Panc1 (cell line): ENCODE measurements around the gene SLC35E3. TPM values are rescaled to one million over a fixed set of nuclear protein-coding genes. Genes with fewer than 3 reads are reported as not detected.

Experiments
- ATAC-seq: fragments of 200-7000 bp; cut with Tn5 transposase; 2 replicates; pipeline ENCODE4 v1.9.1; 2020; ENCODE audit warnings: mild to moderate bottlenecking, moderate library complexity
- BruUV-seq: library from RNA; stranded (reverse); fragments of 400-500 nt; replicated peaks from 2 replicates; lab custom pipeline; 2021; lab: Mats Ljungman, UMichigan
- CTCF ChIA-PET: fragments of 300-600 bp; sonication (Branson Sonifier 250); formaldehyde crosslinking; loops from one replicate; lab custom pipeline; 2022; ENCODE audit warnings: antibody characterized with exemption; lab: Charles Lee
- POLR2A ChIA-PET: fragments of 300-600 bp; sonication (Branson Sonifier 250); formaldehyde crosslinking; loops from one replicate; lab custom pipeline; 2022; ENCODE audit warnings: antibody characterized with exemption; lab: Charles Lee
- DNase-seq: peaks from one replicate; pipeline ENCODE4 v3.0.0-alpha.2; 2010; ENCODE audit warnings: low read depth, low spot score
- H3K27ac ChIP-seq: 2 replicates; pipeline ENCODE4 v1.5.1; 2011; ENCODE audit warnings: mild to moderate bottlenecking, low read length, inconsistent platforms
- H3K27me3 ChIP-seq: fragments of 200-500 bp; sonication (Bioruptor generic); 2 replicates; pipeline ENCODE4 v1.6.0; 2014; ENCODE audit warnings: low read length, inconsistent platforms; ENCODE audit not compliant: control insufficient read depth, insufficient read depth
- H3K36me3 ChIP-seq: fragments of 200-500 bp; sonication (Bioruptor generic); 2 replicates; pipeline ENCODE4 v1.5.1; 2014; ENCODE audit warnings: inconsistent platforms, mild to moderate bottlenecking, low read length, moderate library complexity; ENCODE audit not compliant: control insufficient read depth, insufficient read depth
- H3K4me1 ChIP-seq: 2 replicates; pipeline ENCODE4 v1.5.1; 2011; ENCODE audit warnings: inconsistent platforms, mild to moderate bottlenecking, low read length, moderate library complexity; ENCODE audit not compliant: control insufficient read depth, insufficient read depth
- H3K4me3 ChIP-seq, 2 experiments: 2 replicates each; pipeline ENCODE4 v1.5.1; 2011 to 2012; ENCODE audit warnings: low read depth in 2 of 2, low read length in 2 of 2, mild to moderate bottlenecking in 2 of 2, inconsistent platforms in 1 of 2, moderate library complexity in 1 of 2
- H3K9me3 ChIP-seq: fragments of 200-500 bp; sonication (Bioruptor generic); 2 replicates; pipeline ENCODE4 v1.5.1; 2014; ENCODE audit warnings: low read depth, mild to moderate bottlenecking, inconsistent platforms, low read length, moderate library complexity; ENCODE audit not compliant: control insufficient read depth, insufficient read depth
- POLR2AphosphoS5 ChIP-seq: IDR thresholded peaks from 2 replicates; pipeline ENCODE4 v1.6.1; 2012; ENCODE audit warnings: mild to moderate bottlenecking, low read depth, low read length, moderate library complexity
- SIN3A ChIP-seq: IDR thresholded peaks from 2 replicates; pipeline ENCODE4 v1.6.1; 2012; ENCODE audit warnings: low read depth, mild to moderate bottlenecking, low read length, moderate library complexity, borderline replicate concordance; ENCODE audit not compliant: insufficient read depth
- TCF7L2 ChIP-seq: IDR thresholded peaks from 2 replicates; pipeline ENCODE4 v1.6.1; 2011; ENCODE audit warnings: mild to moderate bottlenecking, low read depth, low read length, inconsistent platforms
- in situ Hi-C: cut with HindIII; loops from 2 replicates; pipeline ENCODE4 v1.10.0; 2016; ENCODE audit warnings: low sequenced_read_pairs, low pct_unique_long_range_greater_than_20kb
- intact Hi-C: fragments of 100-400 bp; cut with micrococcal nuclease; formaldehyde crosslinking; loops from one replicate; pipeline ENCODE4 v1.10.0; 2022; ENCODE audit not compliant: unreplicated experiment
- total RNA-seq: library from RNA; stranded (reverse); gene quantifications from one replicate; pipeline ENCODE4 v1.2.1, GENCODE V29; 2021; ENCODE audit not compliant: unreplicated experiment
- TF ChIP-seq, protein P1 (sequence below), 2 experiments: IDR thresholded peaks; 2 replicates each; pipeline ENCODE4 v1.6.1; 2011 to 2012; ENCODE audit warnings: low read depth in 2 of 2, control low read depth in 1 of 2, low read length in 1 of 2, mild to moderate bottlenecking in 1 of 2, moderate library complexity in 1 of 2; ENCODE audit not compliant: insufficient read depth in 1 of 2
- TF ChIP-seq, protein P2 (sequence below): fragments of 450-650 bp; IDR thresholded peaks from 2 replicates; pipeline ENCODE4 v1.5.1; 2017; ENCODE audit warnings: mild to moderate bottlenecking

SLC35E3 gene
- total RNA-seq, 1 experiment from 2014 or later = 15.9 TPM

DNA sequence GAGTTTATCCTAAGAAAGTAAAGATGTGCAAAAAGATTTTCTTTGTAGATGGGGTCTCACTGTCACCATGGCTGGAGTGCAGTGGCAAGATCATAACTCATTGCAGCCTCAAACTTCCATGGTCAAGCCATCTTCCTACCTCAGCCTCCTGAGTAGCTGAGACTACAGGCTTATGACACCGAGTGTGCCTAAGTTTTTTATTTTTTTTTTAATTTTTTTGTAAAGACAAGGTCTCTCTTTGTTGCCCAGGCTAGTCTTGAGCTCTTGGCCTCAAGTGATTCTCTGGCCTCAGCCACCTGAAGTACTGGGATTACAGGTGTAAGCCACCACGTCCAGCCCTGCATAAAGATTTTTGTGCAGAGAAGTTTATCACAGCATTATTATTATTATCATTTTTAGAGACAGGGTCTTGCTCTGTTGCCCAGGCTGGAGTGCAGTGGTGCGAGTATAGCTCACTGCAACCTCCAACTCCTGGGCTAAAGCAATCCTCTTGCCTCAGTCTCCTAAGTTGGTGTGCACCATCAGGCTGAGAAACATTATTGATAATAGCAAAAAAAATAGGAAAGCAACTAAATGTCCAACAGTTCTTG lies 42.7 kb downstream of the SLC35E3 start:
- no peak overlapping the region for H3K27ac ChIP-seq
- no peak for ATAC-seq
- ChIA-PET CTCF (no interaction called here), POLR2A (interaction anchor here (0.6 kb wide), 1 partner anchor 174 kb away, joined by 3 read pairs; no protein-coding TSS in a partner anchor)
- in situ Hi-C loops = no loop called here
- H3K4me1 ChIP-seq = no peaks in the 10 kb centered on the region
- BruUV-seq = no TSS peak
- no peaks in the 10 kb centered on the region for H3K9me3 ChIP-seq
- H3K4me3 ChIP-seq = no peak overlapping the region
- H3K36me3 ChIP-seq = no peaks in the 10 kb centered on the region
- no peak for TF ChIP-seq TCF7L2
- TF ChIP-seq, protein P1, sequence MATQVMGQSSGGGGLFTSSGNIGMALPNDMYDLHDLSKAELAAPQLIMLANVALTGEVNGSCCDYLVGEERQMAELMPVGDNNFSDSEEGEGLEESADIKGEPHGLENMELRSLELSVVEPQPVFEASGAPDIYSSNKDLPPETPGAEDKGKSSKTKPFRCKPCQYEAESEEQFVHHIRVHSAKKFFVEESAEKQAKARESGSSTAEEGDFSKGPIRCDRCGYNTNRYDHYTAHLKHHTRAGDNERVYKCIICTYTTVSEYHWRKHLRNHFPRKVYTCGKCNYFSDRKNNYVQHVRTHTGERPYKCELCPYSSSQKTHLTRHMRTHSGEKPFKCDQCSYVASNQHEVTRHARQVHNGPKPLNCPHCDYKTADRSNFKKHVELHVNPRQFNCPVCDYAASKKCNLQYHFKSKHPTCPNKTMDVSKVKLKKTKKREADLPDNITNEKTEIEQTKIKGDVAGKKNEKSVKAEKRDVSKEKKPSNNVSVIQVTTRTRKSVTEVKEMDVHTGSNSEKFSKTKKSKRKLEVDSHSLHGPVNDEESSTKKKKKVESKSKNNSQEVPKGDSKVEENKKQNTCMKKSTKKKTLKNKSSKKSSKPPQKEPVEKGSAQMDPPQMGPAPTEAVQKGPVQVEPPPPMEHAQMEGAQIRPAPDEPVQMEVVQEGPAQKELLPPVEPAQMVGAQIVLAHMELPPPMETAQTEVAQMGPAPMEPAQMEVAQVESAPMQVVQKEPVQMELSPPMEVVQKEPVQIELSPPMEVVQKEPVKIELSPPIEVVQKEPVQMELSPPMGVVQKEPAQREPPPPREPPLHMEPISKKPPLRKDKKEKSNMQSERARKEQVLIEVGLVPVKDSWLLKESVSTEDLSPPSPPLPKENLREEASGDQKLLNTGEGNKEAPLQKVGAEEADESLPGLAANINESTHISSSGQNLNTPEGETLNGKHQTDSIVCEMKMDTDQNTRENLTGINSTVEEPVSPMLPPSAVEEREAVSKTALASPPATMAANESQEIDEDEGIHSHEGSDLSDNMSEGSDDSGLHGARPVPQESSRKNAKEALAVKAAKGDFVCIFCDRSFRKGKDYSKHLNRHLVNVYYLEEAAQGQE (IDR thresholded peaks at IDR 0.05; ENCODE audit: insufficient read depth in 1 of 2, low read depth in 2 of 2, low read length in 1 of 2) = no peak
- no peak for TF ChIP-seq POLR2AphosphoS5
- TF ChIP-seq, protein P2, sequence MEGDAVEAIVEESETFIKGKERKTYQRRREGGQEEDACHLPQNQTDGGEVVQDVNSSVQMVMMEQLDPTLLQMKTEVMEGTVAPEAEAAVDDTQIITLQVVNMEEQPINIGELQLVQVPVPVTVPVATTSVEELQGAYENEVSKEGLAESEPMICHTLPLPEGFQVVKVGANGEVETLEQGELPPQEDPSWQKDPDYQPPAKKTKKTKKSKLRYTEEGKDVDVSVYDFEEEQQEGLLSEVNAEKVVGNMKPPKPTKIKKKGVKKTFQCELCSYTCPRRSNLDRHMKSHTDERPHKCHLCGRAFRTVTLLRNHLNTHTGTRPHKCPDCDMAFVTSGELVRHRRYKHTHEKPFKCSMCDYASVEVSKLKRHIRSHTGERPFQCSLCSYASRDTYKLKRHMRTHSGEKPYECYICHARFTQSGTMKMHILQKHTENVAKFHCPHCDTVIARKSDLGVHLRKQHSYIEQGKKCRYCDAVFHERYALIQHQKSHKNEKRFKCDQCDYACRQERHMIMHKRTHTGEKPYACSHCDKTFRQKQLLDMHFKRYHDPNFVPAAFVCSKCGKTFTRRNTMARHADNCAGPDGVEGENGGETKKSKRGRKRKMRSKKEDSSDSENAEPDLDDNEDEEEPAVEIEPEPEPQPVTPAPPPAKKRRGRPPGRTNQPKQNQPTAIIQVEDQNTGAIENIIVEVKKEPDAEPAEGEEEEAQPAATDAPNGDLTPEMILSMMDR = no peak
- TF ChIP-seq SIN3A = no peak
- intact Hi-C loops = no loop called here
- H3K27me3 ChIP-seq = no peaks in the 10 kb centered on the region
- no peak for DNase-seq

DNA sequence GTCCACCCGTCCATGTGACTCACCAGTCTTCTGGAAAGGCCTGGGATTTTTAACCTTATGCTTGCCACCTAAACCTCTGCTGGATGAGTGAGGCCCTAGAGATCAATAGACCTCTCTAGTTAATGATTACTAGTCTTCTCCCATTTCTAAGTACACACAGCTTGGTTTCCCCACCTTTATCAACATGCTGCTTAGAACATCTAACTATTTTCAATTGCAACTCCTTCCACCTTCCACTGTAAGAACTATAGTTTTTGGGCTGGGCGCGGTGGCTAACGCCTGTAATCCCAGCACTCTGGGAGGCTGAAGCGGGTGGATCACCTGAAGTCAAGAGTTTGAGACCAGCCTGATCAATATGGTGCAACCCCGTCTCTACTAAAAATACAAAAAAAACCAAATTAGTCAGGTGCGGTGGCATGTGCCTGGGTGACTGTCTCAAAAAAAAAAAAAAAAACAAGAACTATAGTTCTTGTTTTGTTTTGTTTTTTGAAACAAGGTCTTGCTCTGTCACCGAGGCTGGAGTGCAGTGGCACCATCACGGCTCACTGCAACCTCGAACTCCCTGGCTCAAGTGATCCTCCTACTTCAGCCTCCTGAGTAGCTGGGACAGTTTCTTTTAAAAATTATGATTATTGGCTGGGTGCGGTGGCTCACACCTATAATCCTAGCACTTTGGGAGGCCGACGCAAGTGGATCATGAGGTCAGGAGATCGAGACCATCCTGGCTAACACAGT lies 43.3 kb downstream of the SLC35E3 start:
- Histone ChIP-seq H3K4me3 (no peak overlapping the region), H3K36me3 (no peaks in the 10 kb centered on the region), H3K27me3 (no peaks in the 10 kb centered on the region), H3K9me3 (no peaks in the 10 kb centered on the region), H3K27ac (no peak overlapping the region), H3K4me1 (no peaks in the 10 kb centered on the region)
- TF ChIP-seq, protein P1 (IDR thresholded peaks at IDR 0.05; ENCODE audit: insufficient read depth in 1 of 2, low read depth in 2 of 2, low read length in 1 of 2) = no peak
- TF ChIP-seq POLR2AphosphoS5 = no peak
- TF ChIP-seq TCF7L2 = no peak
- TF ChIP-seq SIN3A = no peak
- TF ChIP-seq, protein P2 = no peak
- no TSS peak for BruUV-seq
- CTCF ChIA-PET = no interaction called here
- POLR2A ChIA-PET = no interaction called here
- ATAC-seq = no peak
- in situ Hi-C loops (no loop called here), intact Hi-C loops (no loop called here)
- no peak for DNase-seq
